IMR-90 (cell line): Measurements from ENCODE around the gene SPEM1. TPM values are rescaled to one million over a fixed set of nuclear protein-coding genes. Genes with fewer than 3 reads are reported as not detected.

Experiments
- ATAC-seq: fragments of 200-7000 bp; cut with Tn5 transposase; 2 replicates; pipeline ENCODE4 v1.9.1; 2020; ENCODE audit warnings: low read depth, mild to moderate bottlenecking, moderate library complexity
- BruUV-seq: library from RNA; stranded (reverse); fragments of 400-500 nt; replicated peaks from 2 replicates; lab custom pipeline; 2021; lab: Mats Ljungman, UMichigan
- CTCF ChIA-PET: fragments of 300-600 bp; formaldehyde crosslinking; extraction: SDS; loops from one replicate; lab custom pipeline; 2021; ENCODE audit warnings: antibody characterized with exemption; lab: Yijun Ruan, JAX
- POLR2A ChIA-PET: fragments of 300-600 bp; sonication (Branson Sonifier 250); formaldehyde crosslinking; loops from one replicate; lab custom pipeline; 2022; ENCODE audit warnings: antibody characterized with exemption; ENCODE audit not compliant: unreplicated experiment; lab: Charles Lee
- DNase-seq: peaks from one replicate; pipeline ENCODE4 v3.0.0; 2013
- H2AFZ ChIP-seq: replicated peaks from 2 replicates; pipeline ENCODE3; 2013; ENCODE audit warnings: low read length, mild to moderate bottlenecking; ENCODE audit not compliant: poor library complexity
- H2AK5ac ChIP-seq: 2 replicates; pipeline ENCODE4 v1.6.1; 2013; ENCODE audit warnings: low read depth, low read length, inconsistent platforms
- H2AK9ac ChIP-seq: replicated peaks from 2 replicates; pipeline ENCODE3; 2013; ENCODE audit warnings: mild to moderate bottlenecking, low read depth, low read length, moderate library complexity; ENCODE audit not compliant: poor library complexity
- H2BK120ac ChIP-seq: 2 replicates; pipeline ENCODE4 v1.6.1; 2013; ENCODE audit warnings: low read depth, low read length, inconsistent platforms
- H2BK15ac ChIP-seq: 3 replicates; pipeline ENCODE4 v1.6.1; 2013; ENCODE audit warnings: low read depth, low read length, inconsistent platforms
- H2BK20ac ChIP-seq: 2 replicates; pipeline ENCODE4 v1.6.1; 2013; ENCODE audit warnings: low read depth, mild to moderate bottlenecking, inconsistent platforms, low read length, moderate library complexity
- H2BK5ac ChIP-seq: 2 replicates; pipeline ENCODE4 v1.6.1; 2013; ENCODE audit warnings: mild to moderate bottlenecking, low read depth, low read length, inconsistent platforms; ENCODE audit not compliant: poor library complexity, severe bottlenecking
- H3K14ac ChIP-seq: replicated peaks from 2 replicates; pipeline ENCODE4 v1.6.1; 2013; ENCODE audit warnings: low read depth, low read length, inconsistent platforms
- H3K18ac ChIP-seq: 2 replicates; pipeline ENCODE4 v1.6.1; 2013; ENCODE audit warnings: low read depth, low read length, control low read depth
- H3K23ac ChIP-seq: 2 replicates; pipeline ENCODE4 v1.6.1; 2013; ENCODE audit warnings: low read depth, low read length, inconsistent platforms
- H3K27ac ChIP-seq: 2 replicates; pipeline ENCODE4 v1.5.1; 2013; ENCODE audit warnings: mild to moderate bottlenecking, control low read depth, low read length; ENCODE audit not compliant: insufficient read depth
- H3K27me3 ChIP-seq: 2 replicates; pipeline ENCODE4 v1.6.1; 2013; ENCODE audit warnings: low read length; ENCODE audit not compliant: control insufficient read depth, insufficient read depth
- H3K36me3 ChIP-seq: 2 replicates; pipeline ENCODE4 v1.6.1; 2013; ENCODE audit warnings: low read length, mixed read lengths; ENCODE audit not compliant: control insufficient read depth, insufficient read depth
- H3K4ac ChIP-seq: 2 replicates; pipeline ENCODE4 v1.6.1; 2013; ENCODE audit warnings: low read depth, low read length, inconsistent platforms
- H3K4me1 ChIP-seq: 2 replicates; pipeline ENCODE4 v1.6.1; 2013; ENCODE audit warnings: low read length, mixed read lengths; ENCODE audit not compliant: control insufficient read depth, insufficient read depth
- H3K4me2 ChIP-seq: 2 replicates; pipeline ENCODE4 v1.6.1; 2013; ENCODE audit warnings: low read depth, mild to moderate bottlenecking, control low read depth, low read length, moderate library complexity
- H3K4me3 ChIP-seq: 2 replicates; pipeline ENCODE4 v1.5.1; 2013; ENCODE audit warnings: low read depth, mild to moderate bottlenecking, control low read depth, low read length, moderate library complexity; ENCODE audit not compliant: insufficient read depth
- H3K56ac ChIP-seq: 2 replicates; pipeline ENCODE4 v1.6.1; 2013; ENCODE audit warnings: low read length, inconsistent platforms; ENCODE audit not compliant: insufficient read depth; ENCODE audit errors: extremely low read depth
- H3K79me1 ChIP-seq, 2 experiments: 2 replicates each; pipeline ENCODE4 v1.6.1; 2013; ENCODE audit warnings: low read length in 2 of 2, inconsistent platforms in 1 of 2, low read depth in 1 of 2
- H3K9ac ChIP-seq: 2 replicates; pipeline ENCODE4 v1.6.1; 2013; ENCODE audit warnings: low read depth, low read length, control low read depth
- H3K9me1 ChIP-seq: 2 replicates; pipeline ENCODE4 v1.6.1; 2013; ENCODE audit warnings: low read length, inconsistent platforms; ENCODE audit not compliant: insufficient read depth
- H3K9me3 ChIP-seq: 2 replicates; pipeline ENCODE4 v1.6.1; 2013; ENCODE audit warnings: low read length; ENCODE audit not compliant: control insufficient read depth, insufficient read depth
- H4K20me1 ChIP-seq: 2 replicates; pipeline ENCODE4 v1.6.1; 2013; ENCODE audit warnings: low read length, inconsistent platforms; ENCODE audit not compliant: insufficient read depth
- H4K5ac ChIP-seq: 2 replicates; pipeline ENCODE4 v1.6.1; 2013; ENCODE audit warnings: mild to moderate bottlenecking, low read depth, low read length, control low read depth
- H4K8ac ChIP-seq, 2 experiments: 2 replicates each; pipeline ENCODE4 v1.6.1; 2013; ENCODE audit warnings: low read depth in 2 of 2, low read length in 2 of 2, control low read depth in 1 of 2, inconsistent platforms in 1 of 2
- H4K91ac ChIP-seq: 2 replicates; pipeline ENCODE4 v1.6.1; 2013; ENCODE audit warnings: low read depth, low read length, inconsistent platforms; ENCODE audit not compliant: insufficient read depth
- CHD1 ChIP-seq: IDR thresholded peaks from 2 replicates; pipeline ENCODE4 v1.6.1; 2012; ENCODE audit warnings: low read depth, low read length, improper control_type of control experiment
- FOS ChIP-seq: fragments of 150-350 bp; IDR thresholded peaks from 2 replicates; pipeline ENCODE4 v1.6.1; 2016; ENCODE audit warnings: low read depth, low read length
- MAFK ChIP-seq: IDR thresholded peaks from 2 replicates; pipeline ENCODE4 v1.6.1; 2012; ENCODE audit warnings: low read depth, low read length, improper control_type of control experiment
- MXI1 ChIP-seq: IDR thresholded peaks from 2 replicates; pipeline ENCODE4 v1.6.1; 2012; ENCODE audit warnings: low read depth, mild to moderate bottlenecking, low read length, moderate library complexity, borderline replicate concordance
- POLR2A ChIP-seq: IDR thresholded peaks from 2 replicates; pipeline ENCODE4 v1.6.1; 2012; ENCODE audit warnings: mild to moderate bottlenecking, low read depth, low read length
- RAD21 ChIP-seq: IDR thresholded peaks from 2 replicates; pipeline ENCODE4 v1.6.1; 2012; ENCODE audit warnings: low read length, improper control_type of control experiment
- RCOR1 ChIP-seq: IDR thresholded peaks from 2 replicates; pipeline ENCODE4 v1.6.1; 2012; ENCODE audit warnings: mild to moderate bottlenecking, low read length, improper control_type of control experiment; ENCODE audit not compliant: insufficient replicate concordance
- SMC3 ChIP-seq: fragments of 150-350 bp; IDR thresholded peaks from 2 replicates; pipeline ENCODE4 v1.6.1; 2016; ENCODE audit warnings: low read depth, mild to moderate bottlenecking, antibody characterized with exemption, low read length, moderate library complexity
- WGBS, 2 experiments: methylation state at CpG; one replicate each; pipeline versions ENCODE4 v1.1.5 to v1.1.7; 2013; ENCODE audit warnings: missing lambda C conversion rate in 2 of 2; ENCODE audit not compliant: insufficient read length in 1 of 2; ENCODE audit errors: extremely low coverage in 2 of 2; 5-methylcytosine and 5-hydroxymethylcytosine counted together
- dilution Hi-C: fragments of 300-500 bp; cut with HindIII; formaldehyde crosslinking; loops from one replicate; pipeline ENCODE4 v1.14.3; 2018; ENCODE audit warnings: low sequenced_read_pairs; ENCODE audit not compliant: unreplicated experiment
- in situ Hi-C: fragments of 300-500 bp; cut with MboI; formaldehyde crosslinking; loops from 3 replicates; pipeline ENCODE4 v1.14.3; 2019; ENCODE audit warnings: low sequenced_read_pairs, inconsistent platforms, mixed read lengths
- intact Hi-C: fragments of 100-400 bp; cut with micrococcal nuclease; formaldehyde crosslinking; loops from 2 replicates; pipeline ENCODE4 v1.10.0; 2022
- polyA plus RNA-seq, 3 experiments: library from polyadenylated mRNA; depleted of rRNA; stranded (reverse); fragments of >200 nt; gene quantifications; 2 replicates each; pipeline ENCODE4 v1.2.3, GENCODE V29; 2012; ENCODE audit warnings: low replicate concordance in 1 of 3
- total RNA-seq: library from RNA; depleted of rRNA; stranded (reverse); fragments of >200 nt; gene quantifications from 2 replicates; pipeline ENCODE4 v1.2.3, GENCODE V29; 2012

SPEM1 gene
- total and polyA plus RNA-seq, 2 of the 4 experiments (the other 2 are of a cell fraction), result not detected

DNA sequence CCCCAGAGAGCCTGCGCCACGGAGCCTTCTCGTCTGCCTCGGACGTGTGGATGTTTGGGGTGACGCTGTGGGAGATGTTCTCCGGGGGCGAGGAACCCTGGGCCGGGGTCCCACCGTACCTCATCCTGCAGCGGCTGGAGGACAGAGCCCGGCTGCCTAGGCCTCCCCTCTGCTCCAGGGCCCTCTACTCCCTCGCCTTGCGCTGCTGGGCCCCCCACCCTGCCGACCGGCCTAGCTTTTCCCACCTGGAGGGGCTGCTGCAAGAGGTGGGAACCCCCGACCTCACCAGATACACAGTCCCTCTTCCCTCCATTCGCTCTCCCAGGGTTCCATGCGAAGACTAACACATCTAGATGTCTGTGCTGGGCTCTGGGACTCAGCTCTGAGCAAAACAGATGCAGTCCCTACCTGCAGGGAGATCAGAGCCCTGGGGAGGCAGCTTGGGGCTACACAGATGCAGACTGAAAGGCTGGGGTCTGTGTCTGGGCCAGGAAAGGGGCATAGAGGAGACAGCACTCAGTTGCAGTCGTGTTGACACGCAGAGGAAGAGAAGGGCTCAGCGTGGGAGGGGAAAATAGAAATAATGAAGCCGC, 35.5 kb upstream of the SPEM1 start (continued):
- TF ChIP-seq MAFK, result no peak

DNA sequence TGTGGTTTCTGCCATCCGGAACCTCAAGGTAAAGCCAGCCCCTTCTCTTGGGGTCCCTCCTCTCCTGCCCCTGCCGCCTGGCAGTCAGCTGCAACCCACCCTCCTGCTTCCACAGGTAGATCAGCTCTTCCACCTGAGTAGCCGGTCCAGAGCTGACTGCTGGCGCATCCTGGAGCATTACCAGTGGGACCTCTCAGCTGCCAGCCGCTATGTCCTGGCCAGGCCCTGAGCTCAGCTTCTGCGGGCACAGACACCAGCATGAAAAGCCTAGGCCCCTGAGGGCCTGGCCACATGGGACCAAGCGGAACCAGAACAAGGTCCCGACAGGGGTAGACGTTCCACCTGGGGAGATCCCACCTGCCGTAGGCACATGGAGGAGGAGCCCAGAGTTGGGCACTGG, 31.3 kb upstream of the SPEM1 start:
- no peak for ATAC-seq
- dilution Hi-C loops, result no loop called here
- no peak overlapping the region for H2BK20ac ChIP-seq
- no peak overlapping the region for H3K4ac ChIP-seq
- no peak for DNase-seq
- peaks cover 3% of the 10 kb centered on the region; the same call in 1 of the 2 replicates for H3K9me1 ChIP-seq
- no peak overlapping the region for H4K91ac ChIP-seq
- no peak overlapping the region for H3K56ac ChIP-seq
- H3K27me3 ChIP-seq, result no peaks in the 10 kb centered on the region; the same call in 1 of the 2 replicates
- H3K36me3 ChIP-seq, result peaks cover 44% of the 10 kb centered on the region
- no peak overlapping the region for H4K8ac ChIP-seq
- no peak overlapping the region for H4K5ac ChIP-seq
- BruUV-seq, result no TSS peak
- no peak overlapping the region for H3K23ac ChIP-seq
- no peak overlapping the region for H3K18ac ChIP-seq
- H3K27ac ChIP-seq, result no peak overlapping the region
- ChIA-PET CTCF (no interaction called here), POLR2A (interaction anchor here (1.0 kb wide), 1 partner anchor 15 kb away, joined by 3 read pairs; the partner anchor contains the start of gene TMEM256)
- no peak overlapping the region for H2AK9ac ChIP-seq
- H3K9me3 ChIP-seq, result no peaks in the 10 kb centered on the region
- no peak overlapping the region for H3K14ac ChIP-seq
- no peak overlapping the region for H2BK5ac ChIP-seq
- no peak overlapping the region for H3K4me2 ChIP-seq
- H2AFZ ChIP-seq, result no peak overlapping the region
- TF ChIP-seq CHD1 (no peak), SMC3 (no peak), POLR2A (no peak), MXI1 (no peak), RCOR1 (no peak), RAD21 (no peak), FOS (no peak)
- no peaks in the 10 kb centered on the region for H4K20me1 ChIP-seq
- H2AK5ac ChIP-seq, result no peak overlapping the region
- no peak overlapping the region for H2BK120ac ChIP-seq
- intact Hi-C loops, result no loop called here
- no peak overlapping the region for H2BK15ac ChIP-seq
- in situ Hi-C loops, result no loop called here
- no peak overlapping the region for H3K9ac ChIP-seq
- H3K4me1 ChIP-seq, result peaks cover 5% of the 10 kb centered on the region
- no peak overlapping the region for H3K4me3 ChIP-seq
- 93% methylated on average over 3 of the region's 10 CpGs; no CpG with 5 or more reads in 1 of the 2 experiments for WGBS, 2 experiments
- peaks cover 11 to 23% of the 10 kb centered on the region in 2 experiments for H3K79me1 ChIP-seq
